Uterus (tissue), 4 donors: ENCODE results near the gene TMEM263. TPM values are rescaled to one million over a fixed set of nuclear protein-coding genes. Genes with fewer than 3 reads are reported as not detected.
A peak's percentile ranks its signal among the peaks of the same experiment; 100 is the strongest.

Experiments
- DNase-seq, 2 donors: peaks; one replicate each; pipeline ENCODE4 v3.0.0-alpha.2; 2019 to 2020
- H3K27ac ChIP-seq, 2 donors: fragments of 200-600 bp; sonication (generic); 1 replicate in 1 of 2; 2 replicates in 1 of 2; pipeline ENCODE4 v1.5.1; 2016 to 2018
- H3K27me3 ChIP-seq, 2 donors: fragments of 200-600 bp; sonication (generic); one replicate each; pipeline ENCODE4 v1.5.1; 2018 to 2019; ENCODE audit warnings: control low read depth in 1 of 2
- H3K36me3 ChIP-seq, 2 donors: fragments of 200-600 bp; sonication (generic); one replicate each; pipeline ENCODE4 v1.5.1; 2019; ENCODE audit warnings: control low read depth in 1 of 2
- H3K4me1 ChIP-seq, 2 donors: fragments of 200-600 bp; sonication (generic); one replicate each; pipeline ENCODE4 v1.5.1; 2018 to 2019; ENCODE audit warnings: control low read depth in 1 of 2
- H3K4me3 ChIP-seq, 2 donors: fragments of 200-600 bp; sonication (generic); 1 replicate in 1 of 2; 2 replicates in 1 of 2; pipeline ENCODE4 v1.5.1; 2018 to 2019; ENCODE audit warnings: mild to moderate bottlenecking in 1 of 2
- H3K9me3 ChIP-seq, 2 donors: fragments of 200-600 bp; sonication (generic); one replicate each; pipeline ENCODE4 v1.5.1; 2019; ENCODE audit warnings: control low read depth in 1 of 2
- POLR2A ChIP-seq, 2 donors: fragments of 450-650 bp; IDR thresholded peaks; one replicate each; pipeline ENCODE4 v1.6.1; 2016; ENCODE audit warnings: antibody characterized with exemption in 2 of 2, mild to moderate bottlenecking in 1 of 2, moderate library complexity in 1 of 2
- intact Hi-C: fragments of 100-400 bp; cut with DNase I; formaldehyde crosslinking; loops from one replicate; pipeline ENCODE4 v1.15.1; 2023; ENCODE audit warnings: low total_unique reads
- total RNA-seq, 4 donors: library from RNA; depleted of rRNA in 3 of 4; stranded (reverse); fragments of >200 nt in 3 of 4; gene quantifications; one replicate each; pipeline versions ENCODE4 v1.1.0 to v1.2.4, GENCODE V29; 2014 to 2023
- TF ChIP-seq, protein P1 (sequence below), 4 experiments: fragments of 200-600 bp in 2 of 4; fragments of 450-650 bp in 2 of 4; sonication (generic) in 2 of 4; IDR thresholded peaks; one replicate each; pipeline ENCODE4 v1.5.1; 2016 to 2019; ENCODE audit warnings: antibody characterized with exemption in 4 of 4, mild to moderate bottlenecking in 2 of 4, moderate library complexity in 1 of 4
- donor health status: DM: yes; HTN: yes; CAD: no.

TMEM263 gene
- total RNA-seq, 4 donors from 2014 or later: 35.9 to 157 (median 46.0) TPM

DNA sequence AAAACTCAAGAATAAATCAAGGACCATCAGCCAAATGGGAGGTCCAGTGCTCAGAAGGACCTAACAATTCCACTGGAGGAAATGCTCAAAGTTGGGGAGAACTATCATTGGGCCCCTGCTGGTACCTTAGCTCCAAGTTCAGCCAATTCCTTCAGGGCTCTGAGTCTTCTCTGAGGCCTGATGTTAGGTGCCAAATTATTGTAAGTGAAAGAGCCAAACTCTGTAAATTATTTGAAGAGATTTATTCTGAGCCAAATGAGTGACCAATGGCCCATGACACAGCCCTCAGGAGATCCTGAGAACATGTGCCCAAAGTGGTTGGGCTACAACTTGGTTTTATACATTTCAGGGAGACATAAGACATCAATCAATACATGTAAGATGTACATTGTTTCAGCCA, 8.2 kb upstream of the TMEM263 start:
- no peak for DNase-seq
- H3K27ac ChIP-seq: no peak overlapping the region
- no peaks in the 10 kb centered on the region for H3K27me3 ChIP-seq
- TF ChIP-seq, protein P1, sequence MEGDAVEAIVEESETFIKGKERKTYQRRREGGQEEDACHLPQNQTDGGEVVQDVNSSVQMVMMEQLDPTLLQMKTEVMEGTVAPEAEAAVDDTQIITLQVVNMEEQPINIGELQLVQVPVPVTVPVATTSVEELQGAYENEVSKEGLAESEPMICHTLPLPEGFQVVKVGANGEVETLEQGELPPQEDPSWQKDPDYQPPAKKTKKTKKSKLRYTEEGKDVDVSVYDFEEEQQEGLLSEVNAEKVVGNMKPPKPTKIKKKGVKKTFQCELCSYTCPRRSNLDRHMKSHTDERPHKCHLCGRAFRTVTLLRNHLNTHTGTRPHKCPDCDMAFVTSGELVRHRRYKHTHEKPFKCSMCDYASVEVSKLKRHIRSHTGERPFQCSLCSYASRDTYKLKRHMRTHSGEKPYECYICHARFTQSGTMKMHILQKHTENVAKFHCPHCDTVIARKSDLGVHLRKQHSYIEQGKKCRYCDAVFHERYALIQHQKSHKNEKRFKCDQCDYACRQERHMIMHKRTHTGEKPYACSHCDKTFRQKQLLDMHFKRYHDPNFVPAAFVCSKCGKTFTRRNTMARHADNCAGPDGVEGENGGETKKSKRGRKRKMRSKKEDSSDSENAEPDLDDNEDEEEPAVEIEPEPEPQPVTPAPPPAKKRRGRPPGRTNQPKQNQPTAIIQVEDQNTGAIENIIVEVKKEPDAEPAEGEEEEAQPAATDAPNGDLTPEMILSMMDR (IDR thresholded peaks at IDR 0.05): no peak
- no peak for TF ChIP-seq POLR2A (IDR thresholded peaks at IDR 0.05)
- H3K4me3 ChIP-seq: no peak overlapping the region
- H3K36me3 ChIP-seq: no peaks in the 10 kb centered on the region
- no peaks in the 10 kb centered on the region for H3K4me1 ChIP-seq
- intact Hi-C loops: no loop called here
- no peaks in the 10 kb centered on the region for H3K9me3 ChIP-seq

DNA sequence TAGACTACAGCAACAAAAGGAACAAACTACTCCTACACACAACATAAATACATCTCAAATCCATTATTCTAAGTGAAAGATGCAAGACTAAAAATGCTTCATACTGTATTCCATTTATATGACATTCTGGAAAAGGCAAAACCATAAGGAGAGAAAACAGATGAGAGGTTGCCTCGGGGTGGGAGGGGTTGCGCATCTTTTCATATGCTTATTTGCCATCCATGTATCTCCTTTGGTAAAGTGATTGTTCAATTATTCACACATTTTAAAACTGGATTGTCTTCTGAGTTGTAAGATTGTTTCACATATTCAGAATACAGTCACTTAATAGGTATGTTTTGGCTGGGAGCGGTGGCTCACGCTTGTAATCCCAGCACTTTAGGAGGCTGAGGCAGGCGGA, 5.1 kb upstream of the TMEM263 start:
- H3K36me3 ChIP-seq: no peaks in the 10 kb centered on the region
- no peak overlapping the region for H3K4me3 ChIP-seq
- H3K9me3 ChIP-seq: no peaks in the 10 kb centered on the region
- TF ChIP-seq POLR2A (IDR thresholded peaks at IDR 0.05): no peak
- TF ChIP-seq, protein P1 (IDR thresholded peaks at IDR 0.05): no peak
- H3K27me3 ChIP-seq: no peaks in the 10 kb centered on the region
- no peak for DNase-seq
- intact Hi-C loops: loop anchor here (10.0 kb wide), 1 partner anchor 144 kb away; the partner anchor contains the start of gene CRY1
- no peak overlapping the region for H3K27ac ChIP-seq
- H3K4me1 ChIP-seq: no peaks in the 10 kb centered on the region

DNA sequence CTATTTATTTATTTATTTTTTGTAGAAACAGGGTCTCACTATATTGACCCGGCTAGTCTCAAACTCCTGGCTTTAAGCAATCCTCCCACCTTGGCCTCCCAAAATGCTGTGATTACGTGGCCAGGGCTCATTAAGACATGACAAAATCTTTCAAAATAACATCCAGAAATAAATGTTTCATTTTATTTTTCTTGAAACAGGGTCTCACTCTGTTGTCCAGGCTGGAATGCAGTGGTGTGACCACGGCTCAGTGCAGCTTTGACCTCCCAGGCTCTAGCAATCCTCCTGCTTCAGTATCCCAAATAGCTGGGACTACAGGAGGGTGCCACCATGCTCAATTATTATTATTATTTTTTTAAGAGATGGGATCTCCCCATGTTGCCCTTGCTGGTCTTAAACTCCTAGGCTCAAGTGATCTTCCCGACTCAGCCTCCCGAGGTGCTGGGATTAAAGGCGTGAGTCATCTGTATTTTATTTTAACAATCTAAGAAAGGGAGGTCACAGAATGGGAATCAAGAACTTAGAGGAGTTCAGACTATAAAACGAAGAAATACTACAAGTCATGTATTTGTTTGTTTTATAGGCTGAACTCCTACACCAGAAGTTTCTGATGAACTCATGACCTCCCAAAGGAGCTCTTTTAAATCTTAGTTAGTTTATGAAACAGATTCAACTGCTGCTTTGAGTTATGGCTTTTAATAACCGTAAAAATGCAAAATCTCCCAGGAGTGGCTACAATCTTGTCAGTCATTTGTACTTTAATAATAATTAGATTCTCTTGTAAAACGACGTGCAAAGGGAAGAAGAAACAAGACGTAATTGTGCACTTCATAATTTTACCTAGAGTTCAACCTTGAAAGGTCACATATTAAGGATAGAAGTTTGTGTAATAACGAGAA, 2.1 kb upstream of the TMEM263 start:
- Histone ChIP-seq H3K9me3 (no peaks in the 10 kb centered on the region), H3K4me1 (no peaks in the 10 kb centered on the region), H3K27me3 (no peaks in the 10 kb centered on the region), H3K27ac (peak overlapping the region; percentile 95 to 100), H3K36me3 (no peaks in the 10 kb centered on the region), H3K4me3 (no peak overlapping the region)
- TF ChIP-seq, protein P1 (IDR thresholded peaks at IDR 0.05): no peak
- TF ChIP-seq POLR2A (IDR thresholded peaks at IDR 0.05): no peak
- intact Hi-C loops: loop anchor here (10.0 kb wide), 1 partner anchor 141 kb away; the partner anchor contains the start of gene CRY1
- peak in 1 of 2 donors; percentile 21 for DNase-seq

DNA sequence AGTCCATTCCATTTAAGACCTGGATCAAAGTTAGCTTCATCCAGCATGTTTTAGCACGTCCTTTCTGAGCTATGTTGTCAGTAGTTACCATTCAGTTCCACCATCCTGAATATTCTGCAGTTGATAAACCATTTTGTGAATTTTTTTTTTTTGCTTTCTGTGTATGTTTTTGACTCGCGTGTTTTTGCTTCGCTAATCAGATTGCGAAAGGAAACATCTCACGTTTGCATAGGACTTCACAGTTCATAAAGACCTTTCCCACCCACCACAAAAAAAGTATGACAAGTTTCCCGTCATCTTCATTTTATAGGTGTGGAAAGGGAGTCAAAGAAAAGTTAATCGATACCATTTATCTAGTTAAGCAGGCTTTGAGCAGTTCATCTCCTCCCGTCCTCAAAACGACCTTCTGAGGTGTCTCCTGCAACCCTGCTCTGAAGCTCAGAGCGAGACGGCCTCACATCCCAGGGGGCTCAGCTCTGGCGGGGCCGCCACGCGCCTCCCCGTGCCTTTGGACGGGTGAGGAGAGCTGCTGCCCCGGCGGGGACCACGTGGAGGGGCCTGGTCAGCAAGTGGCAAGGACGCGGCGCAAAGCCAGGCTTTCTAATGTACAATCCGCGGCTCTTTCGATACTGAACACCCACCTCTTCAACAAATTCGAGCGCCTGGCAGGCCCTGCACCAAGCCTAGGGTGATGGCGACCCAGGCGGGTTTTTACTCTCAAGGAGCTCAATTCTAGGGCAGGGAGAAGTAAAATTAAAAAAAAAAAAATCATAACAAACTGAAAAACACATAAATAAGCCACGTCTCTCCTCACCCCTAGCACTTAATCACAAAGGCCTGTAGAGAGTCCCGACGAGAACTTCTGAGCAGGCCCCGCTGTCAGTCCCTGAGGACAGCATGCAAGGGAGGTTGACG, 988 bp upstream of the TMEM263 start:
- no peaks in the 10 kb centered on the region for H3K27me3 ChIP-seq
- no peaks in the 10 kb centered on the region for H3K36me3 ChIP-seq
- peak; percentile 52 to 55 for DNase-seq
- intact Hi-C loops: loop anchor here (10.0 kb wide), 1 partner anchor 140 kb away; the partner anchor contains the start of gene CRY1
- H3K9me3 ChIP-seq: no peaks in the 10 kb centered on the region
- TF ChIP-seq, protein P1 (IDR thresholded peaks at IDR 0.05): no peak
- no peak for TF ChIP-seq POLR2A (IDR thresholded peaks at IDR 0.05)
- peak overlapping the region; percentile 47 to 95 for H3K4me3 ChIP-seq
- no peaks in the 10 kb centered on the region for H3K4me1 ChIP-seq
- peak overlapping the region; percentile 95 to 100 for H3K27ac ChIP-seq
